Hepatocyte (in vitro differentiated cells): ENCODE results near the gene FUBP3. TPM values are rescaled to one million over a fixed set of nuclear protein-coding genes. Genes with fewer than 3 reads are reported as not detected.

ENCODE experiments used
- DNase-seq: peaks from one replicate; pipeline ENCODE4 v3.0.0-alpha.2; 2016; ENCODE audit warnings: low spot score
- H2AFZ ChIP-seq: fragments of 200-600 bp; sonication (generic); 2 replicates; pipeline ENCODE4 v1.6.0; 2016; ENCODE audit warnings: antibody characterized with exemption, mild to moderate bottlenecking
- H3K27ac ChIP-seq: fragments of 200-600 bp; sonication (generic); 2 replicates; pipeline ENCODE4 v1.5.1; 2016; ENCODE audit warnings: mild to moderate bottlenecking
- H3K27me3 ChIP-seq: fragments of 200-600 bp; sonication (generic); 2 replicates; pipeline ENCODE4 v1.6.1; 2016
- H3K36me3 ChIP-seq: fragments of 200-600 bp; sonication (generic); replicated peaks from 2 replicates; pipeline ENCODE4 v1.5.1; 2016; ENCODE audit warnings: low read depth; ENCODE audit not compliant: insufficient read depth
- H3K4me1 ChIP-seq: fragments of 200-600 bp; sonication (generic); 2 replicates; pipeline ENCODE4 v1.5.1; 2016; ENCODE audit warnings: mild to moderate bottlenecking, moderate library complexity; ENCODE audit not compliant: insufficient read depth
- H3K4me2 ChIP-seq: fragments of 200-600 bp; sonication (generic); 2 replicates; pipeline ENCODE4 v1.6.0; 2016
- H3K4me3 ChIP-seq: fragments of 200-600 bp; sonication (generic); 2 replicates; pipeline ENCODE4 v1.5.1; 2016; ENCODE audit warnings: mild to moderate bottlenecking
- H3K79me2 ChIP-seq: fragments of 200-600 bp; sonication (generic); 2 replicates; pipeline ENCODE4 v1.6.0; 2017; ENCODE audit warnings: mild to moderate bottlenecking
- H3K9me2 ChIP-seq: fragments of 200-600 bp; sonication (generic); replicated peaks from 2 replicates; pipeline ENCODE4 v1.6.0; 2017; ENCODE audit warnings: mild to moderate bottlenecking; ENCODE audit not compliant: insufficient read depth
- H3K9me3 ChIP-seq: fragments of 200-600 bp; sonication (generic); 2 replicates; pipeline ENCODE4 v1.5.1; 2016; ENCODE audit warnings: low read depth, mild to moderate bottlenecking
- H4K20me1 ChIP-seq: fragments of 200-600 bp; sonication (generic); 2 replicates; pipeline ENCODE4 v1.6.0; 2016; ENCODE audit warnings: mild to moderate bottlenecking; ENCODE audit not compliant: insufficient read depth, poor library complexity, severe bottlenecking
- EZH2 ChIP-seq: fragments of 200-600 bp; sonication (generic); IDR thresholded peaks from 2 replicates; pipeline ENCODE4 v1.6.1; 2016; ENCODE audit warnings: antibody characterized with exemption, mild to moderate bottlenecking, borderline replicate concordance
- EZH2phosphoT487 ChIP-seq: fragments of 200-600 bp; sonication (generic); IDR thresholded peaks from one replicate; pipeline ENCODE4 v1.6.1; 2018; ENCODE audit warnings: antibody characterized with exemption, mild to moderate bottlenecking, low read depth, moderate library complexity; ENCODE audit not compliant: unreplicated experiment, severe bottlenecking
- WGBS: methylation state at CpG from one replicate; pipeline ENCODE4 v1.1.6; 2016; ENCODE audit warnings: low lambda C conversion rate; ENCODE audit errors: missing lambda C conversion rate; 5-methylcytosine and 5-hydroxymethylcytosine counted together
- polyA plus RNA-seq: library from polyadenylated mRNA; unstranded; fragments of >200 nt; fragmentation: Nextera tagmentation; extraction: Ambion mirVana; gene quantifications from 2 replicates; pipeline ENCODE4 v1.2.1, GENCODE V29; 2016
- total RNA-seq: library from RNA; depleted of rRNA; stranded (reverse); fragments of >200 nt; gene quantifications from 2 replicates; pipeline ENCODE4 v1.2.3, GENCODE V29; 2014
- TF ChIP-seq, protein P1 (sequence below): fragments of 200-600 bp; sonication (generic); IDR thresholded peaks from 2 replicates; pipeline ENCODE4 v1.5.1; 2016; ENCODE audit warnings: antibody characterized with exemption, mild to moderate bottlenecking; ENCODE audit not compliant: poor library complexity

Gene FUBP3
- total and polyA plus RNA-seq, 2 experiments from 2014 or later, result 55.1 to 56.1 TPM

DNA sequence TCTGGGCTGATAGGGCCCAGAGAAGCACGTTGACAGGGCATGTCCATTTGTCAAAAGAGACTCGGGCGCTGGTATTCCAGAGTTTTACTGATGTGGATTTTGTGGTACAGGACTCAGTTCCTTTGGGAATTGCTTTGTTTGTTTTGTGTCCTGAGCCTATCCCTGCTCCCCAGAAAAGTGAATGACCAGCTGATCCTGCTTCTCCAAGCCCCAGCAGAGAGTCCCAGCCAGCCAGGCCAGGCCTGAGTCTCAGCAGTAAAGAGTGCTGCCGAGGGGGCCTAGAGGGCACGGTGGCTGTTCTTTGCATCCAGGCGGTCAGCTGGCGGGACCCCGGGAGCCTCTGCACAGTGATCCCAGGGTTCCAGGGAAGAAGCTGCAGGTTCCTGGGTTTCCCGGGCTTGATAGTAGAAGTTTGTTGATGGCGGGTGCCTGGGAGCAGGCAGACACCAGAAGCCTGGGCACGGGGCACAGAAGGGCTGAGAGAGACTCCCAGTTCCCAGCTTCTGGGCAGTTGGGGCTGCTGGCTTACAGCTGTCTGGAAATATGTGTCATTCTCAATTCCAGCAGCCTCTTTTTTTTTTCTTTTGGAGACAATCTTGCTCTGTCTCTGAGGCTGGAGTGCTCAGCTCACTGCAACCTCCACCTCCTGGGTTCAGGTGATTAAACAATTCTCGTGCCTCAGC lies 93.7 kb downstream of the FUBP3 start:
- Histone ChIP-seq H3K4me3 (no peak overlapping the region), H3K4me2 (no peak overlapping the region), H4K20me1 (no peaks in the 10 kb centered on the region), H3K27ac (no peak overlapping the region), H2AFZ (no peak overlapping the region), H3K79me2 (no peaks in the 10 kb centered on the region), H3K36me3 (no peaks in the 10 kb centered on the region), H3K27me3 (peaks cover 9% of the 10 kb centered on the region), H3K9me2 (no peaks in the 10 kb centered on the region), H3K9me3 (no peaks in the 10 kb centered on the region), H3K4me1 (no peaks in the 10 kb centered on the region)
- no peak for TF ChIP-seq EZH2phosphoT487
- TF ChIP-seq, protein P1, sequence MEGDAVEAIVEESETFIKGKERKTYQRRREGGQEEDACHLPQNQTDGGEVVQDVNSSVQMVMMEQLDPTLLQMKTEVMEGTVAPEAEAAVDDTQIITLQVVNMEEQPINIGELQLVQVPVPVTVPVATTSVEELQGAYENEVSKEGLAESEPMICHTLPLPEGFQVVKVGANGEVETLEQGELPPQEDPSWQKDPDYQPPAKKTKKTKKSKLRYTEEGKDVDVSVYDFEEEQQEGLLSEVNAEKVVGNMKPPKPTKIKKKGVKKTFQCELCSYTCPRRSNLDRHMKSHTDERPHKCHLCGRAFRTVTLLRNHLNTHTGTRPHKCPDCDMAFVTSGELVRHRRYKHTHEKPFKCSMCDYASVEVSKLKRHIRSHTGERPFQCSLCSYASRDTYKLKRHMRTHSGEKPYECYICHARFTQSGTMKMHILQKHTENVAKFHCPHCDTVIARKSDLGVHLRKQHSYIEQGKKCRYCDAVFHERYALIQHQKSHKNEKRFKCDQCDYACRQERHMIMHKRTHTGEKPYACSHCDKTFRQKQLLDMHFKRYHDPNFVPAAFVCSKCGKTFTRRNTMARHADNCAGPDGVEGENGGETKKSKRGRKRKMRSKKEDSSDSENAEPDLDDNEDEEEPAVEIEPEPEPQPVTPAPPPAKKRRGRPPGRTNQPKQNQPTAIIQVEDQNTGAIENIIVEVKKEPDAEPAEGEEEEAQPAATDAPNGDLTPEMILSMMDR, result no peak
- WGBS, result 79% methylated on average over 12 of the region's 12 CpGs
- no peak for DNase-seq

DNA sequence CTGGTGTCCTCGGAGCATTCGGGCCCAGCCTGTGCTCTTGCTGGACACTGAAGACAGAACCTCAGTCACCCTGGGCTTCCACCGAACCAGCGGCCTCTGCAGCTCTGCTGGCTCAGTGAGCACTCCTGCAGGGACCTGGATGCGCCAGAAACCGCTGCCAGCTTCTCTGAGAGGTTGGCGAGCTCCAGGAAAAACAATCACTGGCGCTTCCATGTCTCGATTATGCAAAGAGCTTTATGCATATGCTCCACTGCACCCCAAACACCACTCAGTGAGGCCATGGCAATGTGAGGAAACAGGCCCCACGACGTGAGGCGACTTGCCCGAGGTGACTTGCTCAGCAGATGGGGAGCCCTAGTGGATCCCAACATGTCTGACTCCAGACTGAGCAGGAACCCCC lies 96.0 kb downstream of the FUBP3 start:
- TF ChIP-seq, protein P1, result no peak
- no peak for TF ChIP-seq EZH2
- TF ChIP-seq EZH2phosphoT487, result no peak
- H3K27me3 ChIP-seq, result peaks cover 11% of the 10 kb centered on the region
- H3K9me3 ChIP-seq, result no peaks in the 10 kb centered on the region
- H2AFZ ChIP-seq, result no peak overlapping the region
- H3K4me1 ChIP-seq, result no peaks in the 10 kb centered on the region
- no peaks in the 10 kb centered on the region for H3K9me2 ChIP-seq
- DNase-seq, result no peak
- no peak overlapping the region for H3K27ac ChIP-seq
- no peaks in the 10 kb centered on the region for H3K36me3 ChIP-seq
- 94% methylated on average over 13 of the region's 13 CpGs for WGBS
- no peak overlapping the region for H3K4me2 ChIP-seq
- no peak overlapping the region for H3K4me3 ChIP-seq
- H3K79me2 ChIP-seq, result no peaks in the 10 kb centered on the region
- H4K20me1 ChIP-seq, result no peaks in the 10 kb centered on the region

DNA sequence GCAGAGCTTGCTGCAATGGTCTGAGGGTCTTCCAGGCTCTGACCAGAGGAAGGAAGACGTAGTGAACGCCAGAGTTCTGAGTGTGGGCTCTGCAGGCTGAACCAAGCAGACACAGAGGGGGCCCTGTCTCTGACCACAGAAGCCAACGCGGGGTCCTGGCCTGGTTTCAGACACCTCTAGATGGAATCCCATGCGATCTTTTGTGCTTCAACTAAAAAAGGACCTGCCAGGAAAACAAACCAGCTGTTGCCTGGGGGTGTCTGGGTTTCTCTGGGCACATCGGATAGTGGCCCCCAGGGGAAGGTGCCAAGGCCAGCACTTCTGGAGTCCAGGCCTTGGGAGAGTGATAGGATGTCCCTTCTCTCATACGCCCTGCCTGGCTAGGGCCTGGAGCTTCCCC lies 97.9 kb downstream of the FUBP3 start:
- H3K27me3 ChIP-seq, result peaks cover 15% of the 10 kb centered on the region
- H3K9me3 ChIP-seq, result no peaks in the 10 kb centered on the region

More for the DNA sequence above, 97.9 kb downstream of the FUBP3 start:
- Histone ChIP-seq H2AFZ (no peak overlapping the region), H3K4me1 (no peaks in the 10 kb centered on the region), H3K4me3 (no peak overlapping the region), H3K27ac (no peak overlapping the region), H3K36me3 (no peaks in the 10 kb centered on the region), H3K9me2 (no peaks in the 10 kb centered on the region), H3K4me2 (no peak overlapping the region), H4K20me1 (no peaks in the 10 kb centered on the region), H3K79me2 (no peaks in the 10 kb centered on the region)
- WGBS, result 81% methylated on average over 7 of the region's 7 CpGs
- no peak for TF ChIP-seq EZH2
- TF ChIP-seq, protein P1, result no peak
- no peak for TF ChIP-seq EZH2phosphoT487
- DNase-seq, result no peak
